Psoas muscle (tissue), 8 donors: ENCODE measurements around the gene UPK3A. TPM values are rescaled to one million over a fixed set of nuclear protein-coding genes. Genes with fewer than 3 reads are reported as not detected.
"Not testable (repeated sequence)": the region's sequence is repeated elsewhere in the genome, so short reads cannot be mapped to it uniquely, and the experiment has no call there.

ENCODE experiments used
- ATAC-seq, 4 donors: fragments of 200-7000 bp; cut with Tn5 transposase; one replicate each; pipeline ENCODE4 v1.9.1; 2020; ENCODE audit warnings: moderate library complexity in 3 of 4, mild to moderate bottlenecking in 2 of 4
- DNase-seq, 2 donors: peaks; one replicate each; pipeline ENCODE4 v3.0.0-alpha.2; 2020
- H3K27ac ChIP-seq: fragments of 200-600 bp; one replicate; pipeline ENCODE4 v1.8.0; 2022
- H3K27me3 ChIP-seq, 3 donors: fragments of 200-600 bp in 1 of 3; one replicate each; pipeline versions ENCODE4 v1.6.1 to v1.8.0; 2013 to 2022; ENCODE audit warnings: low read length in 2 of 3, mild to moderate bottlenecking in 2 of 3, moderate library complexity in 1 of 3; ENCODE audit not compliant: insufficient read depth in 3 of 3
- H3K36me3 ChIP-seq, 2 donors: fragments of 200-600 bp in 1 of 2; one replicate each; pipeline versions ENCODE4 v1.6.1 to v1.8.0; 2013 to 2022; ENCODE audit warnings: low read depth in 1 of 2, mild to moderate bottlenecking in 1 of 2, moderate library complexity in 1 of 2; ENCODE audit not compliant: insufficient read depth in 1 of 2
- H3K4me1 ChIP-seq: fragments of 200-600 bp; one replicate; pipeline ENCODE4 v1.8.0; 2022
- H3K4me3 ChIP-seq: fragments of 200-600 bp; one replicate; pipeline ENCODE4 v1.8.0; 2022; ENCODE audit warnings: mild to moderate bottlenecking
- H3K9me3 ChIP-seq: fragments of 200-600 bp; one replicate; pipeline ENCODE4 v1.8.0; 2022
- CTCF ChIP-seq: fragments of 200-600 bp; IDR thresholded peaks from one replicate; pipeline ENCODE4 v1.8.0; 2022; ENCODE audit warnings: antibody characterized with exemption
- WGBS, 3 donors: extraction: QIAGEN DNeasy Blood & Tissue Kit; methylation state at CpG; one replicate each; pipeline versions ENCODE4 v1.1.6 to v1.1.7; 2013; 5-methylcytosine and 5-hydroxymethylcytosine counted together
- intact Hi-C, 2 donors: fragments of 100-400 bp; cut with DNase I; formaldehyde crosslinking; loops; one replicate each; pipeline versions ENCODE4 v1.11.0 to v1.14.2; 2022
- polyA plus RNA-seq, 3 donors: library from polyadenylated mRNA; stranded (reverse); fragments of 200-250 nt; gene quantifications; one replicate each; pipeline ENCODE4 v1.2.3, GENCODE V29; 2013
- total RNA-seq, 4 donors: library from RNA; stranded (reverse); fragmentation: NEBNext Ultra II Directional in 2 of 4; extraction: Animal tissue kit (Norgen Biotek cat#: 25700) in 2 of 4; gene quantifications; one replicate each; pipeline versions ENCODE4 v1.2.1 to v1.2.4, GENCODE V29; 2021 to 2023
- donor health status: healthy with polysubstance abuse.
- donor health status: DM: no; HTN: no; CAD: no; lungs with moderate emphysema.
- donor health status: Bipolar disorder and iron deficiency.
- donor health status: healthy.
- donor health status: DM: yes; HTN: yes; CAD: no.
- donor health status: DM: no; HTN: no; CAD: no.
- donor health status: DM: no; HTN: no; CAD: no.
- donor health status: DM: yes; HTN: yes; CAD: no.

The UPK3A gene
- total and polyA plus RNA-seq, 7 donors = 0.93 to 11.7 (median 2.5) TPM

- 76 to 83% (median 83%) methylated on average over 6 of the region's 6 CpGs for WGBS, 3 donors
- Histone ChIP-seq H3K27me3 (no peaks in the 10 kb centered on the region), H3K9me3 (no peaks in the 10 kb centered on the region), H3K36me3 (no peaks in the 10 kb centered on the region), H3K27ac (no peak overlapping the region), H3K4me3 (no peak overlapping the region), H3K4me1 (no peaks in the 10 kb centered on the region)
- intact Hi-C loops = no loop called here
- TF ChIP-seq CTCF = no peak
- DNase-seq (no peak), ATAC-seq (no peak)
Observed at GRCh38 chr22:45254789-45255278, 29.9 kb upstream of the UPK3A start.

GRCh38 chr22:45257941-45258340 lies 26.8 kb upstream of the UPK3A start:
- DNase-seq, H3K9me3 ChIP-seq: not testable (repeated sequence)
- 87 to 100% (median 99%) methylated on average over 4 of the region's 4 CpGs for WGBS, 3 donors

GRCh38 chr22:45259754-45260394 lies 24.9 kb upstream of the UPK3A start:
- WGBS, 3 donors = 72 to 82% (median 78%) methylated on average over 10 of the region's 10 CpGs
- DNase-seq (no peak), ATAC-seq (no peak)
- intact Hi-C loops = loop anchor here in 1 of 2 donors (5.0 kb wide), 1 partner anchor 158 kb away; no protein-coding TSS in a partner anchor
- no peak overlapping the region for H3K27ac ChIP-seq
- H3K4me1 ChIP-seq = peaks cover 13% of the 10 kb centered on the region
- no peaks in the 10 kb centered on the region for H3K36me3 ChIP-seq
- no peak for TF ChIP-seq CTCF
- H3K9me3 ChIP-seq = no peaks in the 10 kb centered on the region
- H3K4me3 ChIP-seq = no peak overlapping the region
- H3K27me3 ChIP-seq = no peaks in the 10 kb centered on the region

More at GRCh38 chr22:45257941-45258340, 26.8 kb upstream of the UPK3A start:
- H3K27me3 ChIP-seq, H3K4me3 ChIP-seq, intact Hi-C loops, H3K4me1 ChIP-seq, H3K36me3 ChIP-seq, ATAC-seq, H3K27ac ChIP-seq: not testable (repeated sequence)

GRCh38 chr22:45260395-45260759 lies 24.4 kb upstream of the UPK3A start:
- H3K4me3 ChIP-seq, ATAC-seq, H3K27me3 ChIP-seq, H3K9me3 ChIP-seq, DNase-seq, H3K36me3 ChIP-seq, H3K27ac ChIP-seq: not testable (repeated sequence)
- intact Hi-C loops = loop anchor here in 1 of 2 donors (5.0 kb wide), 1 partner anchor 158 kb away; no protein-coding TSS in a partner anchor
- WGBS, 3 donors = 71 to 92% (median 86%) methylated on average over 5 to 9 of the region's 9 CpGs
- peaks cover 13% of the 10 kb centered on the region for H3K4me1 ChIP-seq

GRCh38 chr22:45261407-45262088 lies 23.2 kb upstream of the UPK3A start:
- intact Hi-C loops = loop anchor here in 1 of 2 donors (5.0 kb wide), 1 partner anchor 159 kb away; no protein-coding TSS in a partner anchor
- WGBS, 3 donors = 69 to 85% (median 75%) methylated on average over 20 of the region's 20 CpGs
- no peak for DNase-seq

More at GRCh38 chr22:45261407-45262088, 23.2 kb upstream of the UPK3A start:
- TF ChIP-seq CTCF = no peak
- Histone ChIP-seq H3K27me3 (no peaks in the 10 kb centered on the region), H3K36me3 (no peaks in the 10 kb centered on the region), H3K27ac (no peak overlapping the region), H3K4me1 (peaks cover 13% of the 10 kb centered on the region), H3K9me3 (no peaks in the 10 kb centered on the region), H3K4me3 (no peak overlapping the region)
- ATAC-seq = no peak
